ENCODE measurements around the gene CC2D2B.

The CC2D2B gene

DNA sequence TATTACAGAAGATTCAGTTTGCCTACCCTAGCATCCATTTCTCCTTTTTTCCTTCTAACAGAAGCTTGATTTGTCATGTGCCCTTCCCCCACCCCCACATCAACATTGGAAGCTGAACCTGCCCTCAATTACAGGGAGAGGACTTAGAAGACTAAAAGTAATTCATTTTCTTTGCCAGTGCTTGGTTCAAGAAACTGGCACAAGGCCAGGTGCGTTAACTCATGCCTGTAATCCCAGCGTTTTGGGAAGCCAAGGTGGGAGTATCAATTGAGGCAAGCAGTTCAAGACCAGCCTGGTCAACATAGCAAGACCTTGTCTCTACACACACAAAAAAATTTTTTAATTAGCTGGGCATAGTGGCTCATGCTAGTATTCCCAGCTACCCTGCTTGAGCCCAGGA lies 168.2 kb downstream of the CC2D2B start:
- DNase-seq (ENCODE audit: low read depth in 2 of 2): no peak

DNA sequence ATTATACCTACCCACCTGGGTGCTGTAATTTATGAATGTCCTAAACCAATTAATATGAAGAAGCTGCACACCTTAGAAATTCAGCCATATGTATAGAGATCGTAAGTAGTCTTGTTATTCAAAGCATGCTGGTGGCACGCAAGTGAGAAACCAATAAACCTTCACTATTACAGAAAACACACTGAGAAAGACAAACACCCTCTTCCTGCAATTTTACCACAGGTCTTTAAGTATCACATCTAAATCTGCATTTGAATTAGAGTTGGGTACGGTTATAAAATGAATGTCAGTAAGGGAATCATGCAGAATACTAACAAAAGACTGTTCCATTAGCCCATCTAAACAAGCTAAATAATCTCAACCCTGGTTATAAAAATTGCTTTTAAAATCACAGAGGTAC lies 169.4 kb downstream of the CC2D2B start:
- DNase-seq (ENCODE audit: low read depth in 2 of 2): no peak

GRCh38 chr10:96082153-96082552 lies 174.4 kb downstream of the CC2D2B start:
- DNase-seq (ENCODE audit: low read depth in 2 of 2): no peak
